H1 (cell line): ENCODE results near the gene HSD17B1. TPM values are rescaled to one million over a fixed set of nuclear protein-coding genes. Genes with fewer than 3 reads are reported as not detected.

Source experiments
- CTCF ChIA-PET: fragments of 300-600 bp; sonication (Branson Sonifier 250); formaldehyde crosslinking; loops from one replicate; lab custom pipeline; 2021; ENCODE audit not compliant: partially characterized antibody; lab: Charles Lee
- POLR2A ChIA-PET: fragments of 300-600 bp; sonication (Branson Sonifier 250); formaldehyde crosslinking; loops from one replicate; lab custom pipeline; 2021; ENCODE audit warnings: inconsistent platforms; ENCODE audit not compliant: partially characterized antibody; lab: Charles Lee
- DNase-seq, 2 experiments: peaks; one replicate each; pipeline versions ENCODE4 v3.0.0 to v3.0.0-alpha.2; 2010 to 2022; ENCODE audit warnings: low spot score in 2 of 2, low read depth in 1 of 2, mixed read lengths in 1 of 2
- FAIRE-seq: peaks from 2 replicates; lab custom pipeline; 2011; peaks lifted over from hg19 to GRCh38; lab: Jason Lieb, UNC
- H2AFZ ChIP-seq: 2 replicates; pipeline ENCODE4 v1.8.1; 2012; ENCODE audit warnings: low read length, inconsistent platforms
- H2AK5ac ChIP-seq: 2 replicates; pipeline ENCODE4 v1.6.1; 2013; ENCODE audit warnings: low read depth, low read length
- H2BK120ac ChIP-seq: replicated peaks from 2 replicates; pipeline ENCODE3; 2013; ENCODE audit warnings: low read depth, low read length, inconsistent platforms
- H2BK12ac ChIP-seq: 2 replicates; pipeline ENCODE4 v1.6.1; 2013; ENCODE audit warnings: low read depth, low read length
- H2BK15ac ChIP-seq: 2 replicates; pipeline ENCODE4 v1.6.1; 2013; ENCODE audit warnings: low read length
- H2BK20ac ChIP-seq: 2 replicates; pipeline ENCODE4 v1.6.1; 2013; ENCODE audit warnings: low read length
- H2BK5ac ChIP-seq: 2 replicates; pipeline ENCODE4 v1.6.1; 2013; ENCODE audit warnings: low read depth, low read length
- H3K14ac ChIP-seq: 2 replicates; pipeline ENCODE4 v1.6.1; 2013; ENCODE audit warnings: inconsistent platforms; ENCODE audit not compliant: insufficient read length
- H3K18ac ChIP-seq: 2 replicates; pipeline ENCODE4 v1.6.1; 2013; ENCODE audit warnings: low read length; ENCODE audit errors: extremely low read depth
- H3K23ac ChIP-seq: 2 replicates; pipeline ENCODE4 v1.6.1; 2013; ENCODE audit warnings: inconsistent platforms; ENCODE audit not compliant: insufficient read length
- H3K23me2 ChIP-seq: 2 replicates; pipeline ENCODE4 v1.6.1; 2013; ENCODE audit warnings: low read depth, low read length
- H3K27ac ChIP-seq: 2 replicates; pipeline ENCODE4 v1.6.1; 2011; ENCODE audit warnings: low read depth, low read length, inconsistent platforms
- H3K27me3 ChIP-seq, 4 experiments: replicated peaks in 1 of 4; 1 replicate in 1 of 4; 2 replicates in 3 of 4; pipeline versions ENCODE4 v1.6.1 to v1.8.1; 2011 to 2013; ENCODE audit warnings: low read length in 3 of 4, mild to moderate bottlenecking in 3 of 4, inconsistent platforms in 2 of 4, mixed read lengths in 2 of 4, moderate library complexity in 1 of 4; ENCODE audit not compliant: control insufficient read depth in 3 of 4, insufficient read depth in 3 of 4; ENCODE audit errors: extremely low read depth in 1 of 4
- H3K36me3 ChIP-seq, 4 experiments: 2 replicates each; pipeline versions ENCODE4 v1.6.1 to v1.8.1; 2011 to 2013; ENCODE audit warnings: mild to moderate bottlenecking in 4 of 4, low read length in 3 of 4, moderate library complexity in 2 of 4, control low read depth in 1 of 4, inconsistent platforms in 1 of 4; ENCODE audit not compliant: insufficient read depth in 4 of 4, control insufficient read depth in 2 of 4
- H3K4ac ChIP-seq: replicated peaks from 2 replicates; pipeline ENCODE3; 2013; ENCODE audit warnings: low read length, low read depth, mixed read lengths, inconsistent platforms; ENCODE audit not compliant: insufficient read length
- H3K4me1 ChIP-seq, 4 experiments: replicated peaks in 1 of 4; 1 replicate in 1 of 4; 2 replicates in 3 of 4; pipeline versions ENCODE4 v1.6.1 to v1.8.1; 2011 to 2013; ENCODE audit warnings: low read length in 3 of 4, inconsistent platforms in 2 of 4, mixed read lengths in 1 of 4; ENCODE audit not compliant: insufficient read depth in 4 of 4, control insufficient read depth in 3 of 4
- H3K4me2 ChIP-seq, 2 experiments: 2 replicates each; pipeline versions ENCODE4 v1.6.1 to v1.8.1; 2011 to 2013; ENCODE audit warnings: low read depth in 2 of 2, low read length in 2 of 2, control low read depth in 1 of 2, inconsistent platforms in 1 of 2, mild to moderate bottlenecking in 1 of 2; ENCODE audit not compliant: insufficient read depth in 1 of 2
- H3K4me3 ChIP-seq, 4 experiments: fragments of 200-600, 300-600 bp in 1 of 4; sonication (generic), shearing (Covaris generic), sonication (Bioruptor Twin) in 1 of 4; 2 replicates each; pipeline versions ENCODE4 v1.5.1 to v1.8.1; 2011 to 2016; ENCODE audit warnings: low read length in 4 of 4, low read depth in 3 of 4, control low read depth in 2 of 4, inconsistent platforms in 2 of 4, mild to moderate bottlenecking in 2 of 4, mixed read lengths in 1 of 4, moderate library complexity in 1 of 4; ENCODE audit not compliant: insufficient read depth in 2 of 4; ENCODE audit errors: extremely low read depth in 1 of 4
- H3K56ac ChIP-seq: replicated peaks from 2 replicates; pipeline ENCODE3; 2013; ENCODE audit warnings: low read depth, mild to moderate bottlenecking, mixed read lengths, low read length, inconsistent platforms; ENCODE audit not compliant: insufficient read length
- H3K79me1 ChIP-seq: 2 replicates; pipeline ENCODE4 v1.6.1; 2013; ENCODE audit warnings: low read depth, low read length, control low read depth
- H3K79me2 ChIP-seq, 2 experiments: 2 replicates each; pipeline versions ENCODE4 v1.6.1 to v1.8.1; 2012 to 2013; ENCODE audit warnings: low read length in 2 of 2, mild to moderate bottlenecking in 2 of 2, inconsistent platforms in 1 of 2; ENCODE audit not compliant: insufficient read depth in 2 of 2, control insufficient read depth in 1 of 2
- H3K9ac ChIP-seq, 4 experiments: replicated peaks in 1 of 4; 1 replicate in 1 of 4; 2 replicates in 3 of 4; pipeline versions ENCODE4 v1.6.1 to v1.8.1; 2011 to 2013; ENCODE audit warnings: low read depth in 3 of 4, low read length in 3 of 4, control low read depth in 2 of 4, mild to moderate bottlenecking in 2 of 4, moderate library complexity in 2 of 4, inconsistent platforms in 1 of 4; ENCODE audit errors: extremely low read depth in 1 of 4
- H3K9me3 ChIP-seq, 2 experiments: 2 replicates each; pipeline versions ENCODE4 v1.6.1 to v1.8.1; 2012 to 2013; ENCODE audit warnings: mild to moderate bottlenecking in 2 of 2, moderate library complexity in 2 of 2, control low read depth in 1 of 2, inconsistent platforms in 1 of 2, low read depth in 1 of 2, low read length in 1 of 2, mixed read lengths in 1 of 2; ENCODE audit not compliant: insufficient read depth in 2 of 2
- H4K20me1 ChIP-seq, 2 experiments: replicated peaks in 1 of 2; 2 replicates each; pipeline versions ENCODE3 to v1.8.1; 2011 to 2013; ENCODE audit warnings: inconsistent platforms in 2 of 2, low read length in 2 of 2, mild to moderate bottlenecking in 1 of 2; ENCODE audit not compliant: insufficient read depth in 2 of 2, control insufficient read depth in 1 of 2
- H4K5ac ChIP-seq: 2 replicates; pipeline ENCODE4 v1.6.1; 2013; ENCODE audit warnings: low read length, low read depth, mixed read lengths, inconsistent platforms; ENCODE audit not compliant: insufficient read length
- H4K8ac ChIP-seq: 2 replicates; pipeline ENCODE4 v1.8.0; 2013; ENCODE audit warnings: mild to moderate bottlenecking, moderate library complexity, low read length, inconsistent platforms; ENCODE audit not compliant: insufficient read depth; ENCODE audit errors: extremely low read depth
- H4K91ac ChIP-seq: replicated peaks from 2 replicates; pipeline ENCODE3; 2013; ENCODE audit warnings: low read length, mixed read lengths, inconsistent platforms; ENCODE audit not compliant: insufficient read length
- ASH2L ChIP-seq: fragments of 200-600, 300-600 bp; sonication (generic); IDR thresholded peaks from one replicate; pipeline ENCODE4 v1.7.1; 2017; ENCODE audit warnings: low read length
- CHD2 ChIP-seq: IDR thresholded peaks from 2 replicates; pipeline ENCODE4 v1.6.1; 2012; ENCODE audit warnings: low read length, improper control_type of control experiment
- CREB1 ChIP-seq: IDR thresholded peaks from 2 replicates; pipeline ENCODE4 v1.6.1; 2012; ENCODE audit warnings: inconsistent platforms
- CTBP2 ChIP-seq: IDR thresholded peaks from 2 replicates; pipeline ENCODE4 v1.7.0; 2011; ENCODE audit warnings: borderline replicate concordance, mild to moderate bottlenecking, moderate library complexity, mixed read lengths, low read length; ENCODE audit not compliant: insufficient read depth, insufficient read length
- EGR1 ChIP-seq: IDR thresholded peaks from 2 replicates; pipeline ENCODE4 v1.6.1; 2011; ENCODE audit warnings: low read depth, low read length, borderline replicate concordance
- EZH2 ChIP-seq: fragments of 200-600 bp; sonication (generic); IDR thresholded peaks from 2 replicates; pipeline ENCODE4 v1.7.1; 2012; ENCODE audit warnings: low read depth, mild to moderate bottlenecking, moderate library complexity, low read length, inconsistent platforms; ENCODE audit not compliant: severe bottlenecking
- JUND ChIP-seq: IDR thresholded peaks from 2 replicates; pipeline ENCODE4 v1.6.1; 2011; ENCODE audit warnings: mild to moderate bottlenecking, improper control_type of control experiment, low read length
- KDM4A ChIP-seq: IDR thresholded peaks from one replicate; pipeline ENCODE4 v1.7.1; 2012; ENCODE audit warnings: low read depth, mild to moderate bottlenecking, moderate library complexity, low read length, inconsistent platforms; ENCODE audit not compliant: severe bottlenecking
- MAX ChIP-seq: IDR thresholded peaks from 2 replicates; pipeline ENCODE4 v1.6.1; 2012; ENCODE audit warnings: inconsistent platforms
- RAD21 ChIP-seq, 2 experiments: IDR thresholded peaks in 1 of 2; conservative IDR thresholded peaks in 1 of 2; 2 replicates each; pipeline ENCODE4 v1.6.1; 2011; ENCODE audit warnings: low read depth in 2 of 2, low read length in 2 of 2, improper control_type of control experiment in 1 of 2, inconsistent platforms in 1 of 2, mild to moderate bottlenecking in 1 of 2, moderate library complexity in 1 of 2
- TCF12 ChIP-seq: IDR thresholded peaks from 2 replicates; pipeline ENCODE4 v1.6.1; 2011; ENCODE audit warnings: low read depth, mild to moderate bottlenecking, low read length
- WGBS, 2 experiments: shearing (Covaris generic) in 1 of 2; methylation state at CpG; one replicate each; pipeline versions ENCODE4 v1.1.6 to v1.1.7; 2013 to 2015; ENCODE audit warnings: low lambda C conversion rate in 2 of 2, mixed read lengths in 2 of 2, inconsistent platforms in 1 of 2, low coverage in 1 of 2, missing lambda C conversion rate in 1 of 2; ENCODE audit not compliant: insufficient replicate concordance in 2 of 2, insufficient coverage in 1 of 2, insufficient read length in 1 of 2; ENCODE audit errors: extremely low coverage in 1 of 2, missing lambda C conversion rate in 1 of 2; 5-methylcytosine and 5-hydroxymethylcytosine counted together
- polyA plus RNA-seq, 7 experiments: library from polyadenylated mRNA; depleted of rRNA in 3 of 7; stranded (reverse) in 5 of 7; unstranded in 2 of 7; fragments of >200 nt in 5 of 7; fragments of 200-250 nt in 2 of 7; gene quantifications; 1 replicate in 5 of 7; 2 replicates in 1 of 7; 4 replicates in 1 of 7; pipeline versions ENCODE4 v1.2.1 to v1.2.3, GENCODE V29; 2011 to 2013; ENCODE audit warnings: missing spikeins in 2 of 7, mixed read lengths in 2 of 7
- total RNA-seq: library from RNA; stranded (reverse); fragmentation: NEBNext Ultra II Directional; extraction: Animal tissue kit (Norgen Biotek cat#: 25700); gene quantifications from 2 replicates; pipeline ENCODE4 v1.2.1, GENCODE V29; 2021

The HSD17B1 gene
- total and polyA plus RNA-seq, 2 of the 8 experiments (the other 6 are each of a cell fraction or from before 2014, with no cell fraction given), result 0.88 to 1.0 TPM

GRCh38 chr17:42519546-42520491 lies 32.9 kb upstream of the HSD17B1 start:
- DNase-seq (peak; percentile 51 to 59), FAIRE-seq (no peak)
- no peak overlapping the region for H3K4ac ChIP-seq
- H3K9me3 ChIP-seq, result no peaks in the 10 kb centered on the region
- peaks cover 6 to 18% (median 15%) of the 10 kb centered on the region in 4 experiments for H3K4me1 ChIP-seq
- 48% methylated on average over 12 of the region's 12 CpGs; no CpG with 5 or more reads in 1 of the 2 experiments for WGBS, 2 experiments
- H3K23ac ChIP-seq, result no peak overlapping the region
- H3K4me3 ChIP-seq, result peak overlapping the region in 2 of 4 experiments; percentile 8 to 26; a peak in 3 of 8 replicates
- no peak overlapping the region for H4K91ac ChIP-seq
- no peak overlapping the region for H2BK20ac ChIP-seq
- H3K18ac ChIP-seq, result no peak overlapping the region
- no peaks in the 10 kb centered on the region for H3K79me1 ChIP-seq
- H3K23me2 ChIP-seq, result no peaks in the 10 kb centered on the region
- no peak overlapping the region for H3K14ac ChIP-seq
- H4K8ac ChIP-seq, result no peak overlapping the region
- H3K9ac ChIP-seq, result no peak overlapping the region
- H2BK5ac ChIP-seq, result no peak overlapping the region
- H2BK120ac ChIP-seq, result no peak overlapping the region
- H4K20me1 ChIP-seq, result peaks cover 2 to 7% of the 10 kb centered on the region in 2 experiments
- POLR2A ChIA-PET, result interaction anchor here (0.6 to 2.2 kb wide), 9 partner anchors 9 to 502 kb away, joined by 3 to 14 read pairs (median 5); partner anchors contain the start of genes DNAJC7 and NAGLU
- H2AFZ ChIP-seq, result no peak overlapping the region
- no peak overlapping the region; the same call in 1 of the 2 replicates for H2BK15ac ChIP-seq
- CTCF ChIA-PET, result interaction anchor here (0.6 to 5.8 kb wide), 22 partner anchors 10 to 298 kb away, joined by 3 to 69 read pairs (median 5); partner anchors contain the start of gene CAVIN1
- H3K4me2 ChIP-seq, result peak overlapping the region; percentile 44 to 45
- no peak overlapping the region for H3K56ac ChIP-seq
- H3K79me2 ChIP-seq, result no peaks in the 10 kb centered on the region
- no peak overlapping the region for H3K27ac ChIP-seq
- H3K36me3 ChIP-seq, result peaks cover 3 to 9% (median 5%) of the 10 kb centered on the region in 4 experiments; a peak in 5 of 8 replicates
- no peak overlapping the region for H2AK5ac ChIP-seq
- H2BK12ac ChIP-seq, result no peak overlapping the region
- H3K27me3 ChIP-seq, result no peaks in the 10 kb centered on the region; a peak in 3 of 7 replicates
- H4K5ac ChIP-seq, result no peak overlapping the region
- peak; percentile 71; the same call in 1 of the 2 replicates for TF ChIP-seq TCF12
- TF ChIP-seq CTBP2, result no peak
- no peak for TF ChIP-seq EGR1
- no peak for TF ChIP-seq ASH2L
- TF ChIP-seq MAX, result peak; percentile 79
- no peak for TF ChIP-seq CHD2
- no peak for TF ChIP-seq JUND
- no peak for TF ChIP-seq KDM4A
- no peak for TF ChIP-seq EZH2
- TF ChIP-seq CREB1, result no peak
- TF ChIP-seq RAD21 (IDR thresholded peaks at IDR 0.05 in 1 of 2, conservative IDR thresholded peaks at IDR 0.05 in 1 of 2; ENCODE audit: low read depth in 2 of 2, low read length in 2 of 2), result no peak
